GM21576 (cell line): ENCODE measurements around the gene FSTL4.

Experiments
- ATAC-seq: cut with Tn5 transposase; IDR thresholded peaks from one replicate; pipeline ENCODE4 v1.9.1; 2021; ENCODE audit warnings: mild to moderate bottlenecking, moderate library complexity; ENCODE audit not compliant: unreplicated experiment

FSTL4 gene

DNA sequence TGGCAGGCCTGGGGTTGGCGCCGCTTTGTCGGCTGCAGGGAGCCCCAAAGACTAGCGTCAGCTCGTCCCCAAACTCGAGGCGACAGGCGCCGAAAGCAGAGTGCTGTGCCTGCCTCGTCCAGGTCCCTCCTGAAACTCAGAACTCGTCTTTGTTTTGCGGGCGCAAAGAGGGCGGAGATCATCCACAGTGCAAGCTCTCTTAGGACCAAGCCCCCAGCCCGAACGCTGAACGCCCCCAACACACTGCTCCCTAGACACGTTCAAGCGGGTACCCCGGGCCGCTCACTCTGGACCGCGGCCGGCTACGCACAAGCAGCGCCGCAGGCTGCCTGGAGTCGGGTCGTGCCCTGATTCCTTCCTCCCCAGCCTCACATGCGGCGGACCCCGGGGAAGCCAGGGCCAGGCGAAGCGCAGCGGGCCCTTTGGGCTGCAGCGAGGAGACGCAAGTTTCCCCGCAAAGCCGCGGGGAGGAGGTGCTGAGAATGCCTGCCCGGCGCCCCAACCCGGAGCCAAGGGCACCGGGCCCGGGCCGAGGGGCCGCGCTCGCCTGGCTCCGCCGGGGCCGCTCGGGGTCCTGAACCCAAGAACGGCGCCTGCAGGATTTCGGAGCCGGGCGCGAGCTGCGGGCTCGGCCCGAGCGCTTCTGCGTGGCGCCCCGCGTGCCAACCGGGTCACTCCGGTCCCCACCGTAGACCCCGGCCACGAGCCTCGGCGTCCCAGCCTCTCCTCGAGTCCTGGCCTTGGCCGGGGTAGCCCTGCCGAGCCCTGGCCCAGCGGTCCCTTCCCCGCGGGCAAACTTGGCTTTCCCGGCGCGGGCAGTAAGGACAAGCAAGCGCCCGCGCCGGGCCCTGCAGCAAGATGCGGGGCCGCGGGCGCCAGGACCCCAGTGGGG lies 738 bp downstream of the FSTL4 start:
- ATAC-seq: no peak

GRCh38 chr5:133610489-133611356 lies 1.6 kb downstream of the FSTL4 start:
- peak; percentile 49 for ATAC-seq

GRCh38 chr5:133607451-133607850 lies 4.9 kb downstream of the FSTL4 start:
- no peak for ATAC-seq

- ATAC-seq: no peak
These were observed 5.5 kb downstream of the FSTL4 start for GRCh38 chr5:133606835-133607234.

DNA sequence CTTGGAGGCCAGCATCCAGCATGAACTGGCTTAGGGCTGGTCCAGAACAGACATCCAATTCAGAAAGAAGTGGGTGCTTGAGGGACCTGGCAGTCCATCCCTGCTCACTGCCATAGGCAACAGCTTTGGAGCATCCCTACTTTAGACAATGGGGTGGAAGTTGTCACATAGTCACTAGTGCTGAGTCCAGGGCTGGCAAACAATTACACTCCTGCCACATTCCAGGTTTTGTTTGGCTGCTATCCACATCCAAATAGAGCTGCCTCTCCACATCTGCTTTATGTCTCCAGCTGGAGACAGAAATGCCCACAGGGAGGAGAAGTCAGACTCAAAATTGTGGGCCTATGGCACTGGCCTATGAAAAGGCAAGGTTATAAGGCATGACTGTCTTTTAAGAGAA lies 7.0 kb downstream of the FSTL4 start:
- no peak for ATAC-seq

DNA sequence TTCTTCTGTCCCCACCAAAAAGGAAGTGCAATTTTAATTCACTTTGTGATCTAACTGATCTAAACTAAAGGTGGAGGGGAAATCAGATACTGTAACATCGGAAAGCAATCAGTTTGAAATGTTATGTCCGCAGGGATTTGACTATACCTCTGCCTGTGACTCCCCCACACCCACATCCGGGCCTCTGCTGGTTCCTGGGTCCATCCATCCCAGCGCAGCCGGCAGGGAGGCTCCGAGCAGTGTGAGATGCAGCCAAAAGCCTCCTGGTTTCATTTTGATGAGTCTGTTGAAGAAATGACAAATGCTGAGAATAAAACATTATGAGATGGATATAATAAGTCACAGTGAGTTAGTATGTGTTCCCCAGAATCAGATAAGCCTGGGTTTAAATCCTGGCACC lies 8.6 kb downstream of the FSTL4 start:
- no peak for ATAC-seq

- ATAC-seq: no peak
These were observed 9.4 kb downstream of the FSTL4 start for GRCh38 chr5:133602835-133603380.

DNA sequence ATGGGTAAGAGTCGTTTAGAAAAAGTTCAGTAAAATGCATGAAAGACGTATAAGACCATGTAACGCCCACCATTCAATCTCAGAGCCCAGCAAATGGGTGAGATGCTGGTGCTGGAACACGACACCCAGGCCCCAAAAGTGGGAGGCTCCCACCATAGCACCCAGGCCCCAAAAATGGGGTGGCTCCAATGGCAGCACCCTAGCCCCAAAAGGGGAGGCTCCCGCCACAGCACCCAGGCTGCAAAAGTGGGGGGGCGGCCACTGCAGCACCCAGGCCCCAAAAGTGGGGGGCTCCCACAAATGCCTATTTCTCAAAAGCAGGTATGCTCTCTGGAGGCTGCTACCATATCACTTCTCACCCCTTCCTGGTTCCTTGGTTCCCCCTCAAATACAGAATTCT lies 12.7 kb downstream of the FSTL4 start:
- ATAC-seq: no peak

DNA sequence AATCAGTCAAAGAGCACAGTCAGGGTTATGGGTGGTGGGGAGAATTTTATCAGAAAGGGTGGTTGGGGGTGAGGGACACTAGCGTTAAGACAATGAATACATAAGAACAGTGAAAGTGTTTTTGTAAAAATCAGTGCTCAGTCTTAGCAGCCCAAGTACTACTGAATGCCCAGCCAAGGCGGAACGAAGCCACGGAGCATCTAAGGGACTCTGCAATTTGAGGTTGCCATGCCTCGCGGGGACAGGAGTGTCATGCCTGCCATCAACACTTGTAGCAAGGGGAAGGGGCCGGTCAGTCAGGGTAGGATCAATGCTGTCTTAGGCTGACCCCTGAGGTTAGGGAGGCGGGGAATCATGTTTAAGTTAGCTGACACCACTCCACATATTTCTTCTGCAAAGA lies 13.3 kb downstream of the FSTL4 start:
- no peak for ATAC-seq

GRCh38 chr5:133596049-133596448 lies 16.3 kb downstream of the FSTL4 start:
- ATAC-seq: no peak

DNA sequence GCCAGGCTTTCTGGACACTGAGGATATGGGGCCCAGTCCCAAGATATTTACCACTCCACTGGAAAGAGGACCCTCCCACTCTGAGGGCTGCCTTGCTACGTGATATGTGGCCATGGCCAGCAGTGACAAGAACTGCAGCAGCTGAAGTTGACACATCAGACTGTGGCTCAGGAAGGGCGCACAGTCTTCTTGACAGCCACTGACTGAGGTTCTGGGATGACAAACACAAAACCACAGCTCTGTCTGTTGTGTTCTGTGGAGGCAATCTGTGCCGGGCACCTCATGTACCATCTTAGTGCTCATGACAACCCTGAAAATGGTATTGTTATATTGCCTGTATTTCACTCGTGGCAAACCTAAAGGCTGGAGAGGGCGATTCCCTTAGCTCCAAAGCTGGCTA lies 16.9 kb downstream of the FSTL4 start:
- no peak for ATAC-seq

GRCh38 chr5:133589286-133589685 lies 23.1 kb downstream of the FSTL4 start:
- no peak for ATAC-seq

DNA sequence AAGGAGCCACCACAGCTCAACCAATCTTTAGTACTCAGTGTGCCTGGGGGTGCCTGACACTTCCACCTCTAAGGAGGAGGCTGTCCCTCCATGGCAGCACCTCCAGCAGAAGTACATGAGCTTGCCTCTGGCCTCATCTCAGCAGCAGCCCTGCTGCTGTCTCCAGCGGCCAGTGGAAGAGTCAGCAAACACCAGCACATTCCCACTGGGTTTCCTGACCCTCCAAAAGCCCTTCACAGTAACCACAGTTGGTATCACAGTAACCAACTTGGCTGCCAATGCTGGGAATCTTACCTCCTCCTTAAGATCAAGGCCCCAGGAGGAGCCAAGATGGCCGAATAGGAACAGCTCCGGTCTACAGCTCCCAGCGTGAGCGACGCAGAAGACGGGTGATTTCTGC lies 29.4 kb downstream of the FSTL4 start:
- no peak for ATAC-seq

GRCh38 chr5:133581918-133582317 lies 30.4 kb downstream of the FSTL4 start:
- no peak for ATAC-seq

GRCh38 chr5:133581348-133581747 lies 31.0 kb downstream of the FSTL4 start:
- ATAC-seq: no peak

- no peak for ATAC-seq
These were observed 31.7 kb downstream of the FSTL4 start for GRCh38 chr5:133580618-133581017.

DNA sequence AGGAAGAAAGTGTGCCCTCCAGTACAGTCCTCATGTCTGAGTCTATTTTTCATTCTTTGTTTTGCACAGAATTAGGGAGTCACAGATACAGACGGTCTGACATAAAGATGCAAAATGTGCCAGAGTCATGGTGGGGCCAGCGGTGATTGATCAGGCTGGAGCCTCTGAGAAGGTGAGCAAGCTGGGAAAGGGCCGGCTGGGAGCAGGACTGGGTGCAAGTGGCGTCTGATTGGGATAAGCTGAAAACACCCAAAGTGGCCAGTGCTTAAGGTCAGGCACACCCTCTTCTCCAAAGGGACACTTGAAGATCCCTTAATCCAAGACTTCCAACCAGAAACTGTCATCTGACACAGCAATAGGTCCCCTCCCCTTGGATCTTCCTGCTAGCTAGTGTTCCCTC lies 32.6 kb downstream of the FSTL4 start:
- no peak for ATAC-seq

GRCh38 chr5:133569347-133569746 lies 43.0 kb downstream of the FSTL4 start:
- no peak for ATAC-seq

GRCh38 chr5:133565993-133566392 lies 46.3 kb downstream of the FSTL4 start:
- ATAC-seq: no peak

- no peak for ATAC-seq
These were observed 47.3 kb downstream of the FSTL4 start for GRCh38 chr5:133564921-133565565.

- ATAC-seq: no peak
These were observed 49.8 kb downstream of the FSTL4 start for GRCh38 chr5:133562554-133562953.
